H9 (cell line): ENCODE measurements around the gene GAP43. TPM values are rescaled to one million over a fixed set of nuclear protein-coding genes. Genes with fewer than 3 reads are reported as not detected.

Experiments
- DNase-seq: peaks from one replicate; pipeline ENCODE4 v3.0.0-alpha.2; 2017
- H2AFZ ChIP-seq: one replicate; pipeline ENCODE4 v1.6.1; 2013; ENCODE audit warnings: mild to moderate bottlenecking, low read length, control low read depth, moderate library complexity
- H2AK5ac ChIP-seq: 2 replicates; pipeline ENCODE4 v1.6.1; 2013; ENCODE audit warnings: low read length, control low read depth, mixed read lengths; ENCODE audit not compliant: insufficient read length
- H2BK120ac ChIP-seq: one replicate; pipeline ENCODE4 v1.6.1; 2013; ENCODE audit warnings: low read depth, mild to moderate bottlenecking, low read length, control low read depth, inconsistent platforms; ENCODE audit not compliant: poor library complexity, severe bottlenecking
- H2BK12ac ChIP-seq: 2 replicates; pipeline ENCODE4 v1.6.1; 2013; ENCODE audit warnings: low read length, control low read depth, mixed read lengths, low read depth; ENCODE audit not compliant: insufficient read length
- H2BK15ac ChIP-seq: 2 replicates; pipeline ENCODE4 v1.6.1; 2013; ENCODE audit warnings: low read depth, low read length, control low read depth
- H2BK20ac ChIP-seq: one replicate; pipeline ENCODE4 v1.6.1; 2013; ENCODE audit warnings: low read depth, mild to moderate bottlenecking, low read length, control low read depth, inconsistent platforms; ENCODE audit not compliant: poor library complexity, severe bottlenecking
- H2BK5ac ChIP-seq: 2 replicates; pipeline ENCODE4 v1.6.1; 2013; ENCODE audit warnings: low read length, control low read depth, mixed read lengths; ENCODE audit not compliant: insufficient read length
- H3K14ac ChIP-seq: 2 replicates; pipeline ENCODE4 v1.6.1; 2013; ENCODE audit warnings: low read length, control low read depth; ENCODE audit not compliant: insufficient read depth
- H3K18ac ChIP-seq: 2 replicates; pipeline ENCODE4 v1.6.1; 2013; ENCODE audit warnings: low read depth, mild to moderate bottlenecking, mixed read lengths, low read length, control low read depth; ENCODE audit not compliant: insufficient read length
- H3K23ac ChIP-seq: 2 replicates; pipeline ENCODE4 v1.6.1; 2013; ENCODE audit warnings: low read length, control low read depth, mixed read lengths, low read depth; ENCODE audit not compliant: insufficient read length
- H3K23me2 ChIP-seq: 2 replicates; pipeline ENCODE4 v1.6.1; 2013; ENCODE audit warnings: low read depth, mild to moderate bottlenecking, mixed read lengths, low read length, control low read depth; ENCODE audit not compliant: insufficient read length, poor library complexity, severe bottlenecking
- H3K27ac ChIP-seq: 2 replicates; pipeline ENCODE4 v1.5.1; 2013; ENCODE audit warnings: low read length, control low read depth, mixed read lengths, low read depth; ENCODE audit not compliant: insufficient read length
- H3K27me3 ChIP-seq: 2 replicates; pipeline ENCODE4 v1.6.1; 2013; ENCODE audit warnings: low read length, control low read depth, inconsistent platforms; ENCODE audit not compliant: insufficient read depth
- H3K4ac ChIP-seq: 2 replicates; pipeline ENCODE4 v1.6.1; 2013; ENCODE audit warnings: low read depth, mild to moderate bottlenecking, control low read depth, inconsistent platforms, low read length, moderate library complexity
- H3K4me1 ChIP-seq: 2 replicates; pipeline ENCODE4 v1.6.1; 2013; ENCODE audit warnings: low read length, control low read depth, inconsistent platforms; ENCODE audit not compliant: insufficient read depth
- H3K4me2 ChIP-seq: 2 replicates; pipeline ENCODE4 v1.6.1; 2013; ENCODE audit warnings: low read length, control low read depth, mixed read lengths; ENCODE audit not compliant: insufficient read length, insufficient read depth
- H3K56ac ChIP-seq: 2 replicates; pipeline ENCODE4 v1.6.1; 2013; ENCODE audit warnings: low read depth, mild to moderate bottlenecking, mixed read lengths, low read length, control low read depth; ENCODE audit not compliant: insufficient read length
- H3K79me1 ChIP-seq: 2 replicates; pipeline ENCODE4 v1.6.1; 2013; ENCODE audit warnings: low read depth, mild to moderate bottlenecking, moderate library complexity, low read length, control low read depth, inconsistent platforms; ENCODE audit not compliant: insufficient read depth, poor library complexity, severe bottlenecking
- H3K79me2 ChIP-seq: 2 replicates; pipeline ENCODE4 v1.6.1; 2013; ENCODE audit warnings: low read length, control low read depth, inconsistent platforms; ENCODE audit not compliant: insufficient read depth
- H3K9ac ChIP-seq: 2 replicates; pipeline ENCODE4 v1.6.1; 2013; ENCODE audit warnings: low read length, control low read depth, mixed read lengths; ENCODE audit not compliant: insufficient read length; ENCODE audit errors: extremely low read depth
- H3K9me3 ChIP-seq: one replicate; pipeline ENCODE4 v1.6.1; 2013; ENCODE audit warnings: low read depth, low read length, inconsistent platforms; ENCODE audit not compliant: control insufficient read depth
- H3T11ph ChIP-seq: one replicate; pipeline ENCODE4 v1.6.1; 2013; ENCODE audit warnings: mild to moderate bottlenecking, low read length, control low read depth, inconsistent platforms
- H4K20me1 ChIP-seq: one replicate; pipeline ENCODE4 v1.6.1; 2013; ENCODE audit not compliant: control insufficient read depth, insufficient read length, insufficient read depth
- H4K5ac ChIP-seq: 2 replicates; pipeline ENCODE4 v1.6.1; 2013; ENCODE audit warnings: low read depth, mild to moderate bottlenecking, mixed read lengths, low read length, control low read depth; ENCODE audit not compliant: insufficient read length
- H4K8ac ChIP-seq: replicated peaks from 2 replicates; pipeline ENCODE4 v1.6.1; 2013; ENCODE audit warnings: low read length, control low read depth, mixed read lengths, low read depth; ENCODE audit not compliant: insufficient read length
- H4K91ac ChIP-seq: 2 replicates; pipeline ENCODE4 v1.6.1; 2013; ENCODE audit warnings: low read depth, mild to moderate bottlenecking, moderate library complexity, mixed read lengths, low read length, control low read depth; ENCODE audit not compliant: insufficient read length
- H3K27ac Mint-ChIP-seq, 3 experiments: 2 replicates in 2 of 3; 3 replicates in 1 of 3; pipeline ENCODE4 v1.8.0; 2020 to 2021; ENCODE audit warnings: mixed read lengths in 3 of 3, mild to moderate bottlenecking in 1 of 3, moderate library complexity in 1 of 3
- H3K27me3 Mint-ChIP-seq: 2 replicates; pipeline ENCODE4 v1.8.0; 2021; ENCODE audit warnings: low read depth, mild to moderate bottlenecking, moderate library complexity, mixed read lengths
- H3K36me3 Mint-ChIP-seq, 3 experiments: 2 replicates in 2 of 3; 3 replicates in 1 of 3; pipeline ENCODE4 v1.8.0; 2020 to 2021; ENCODE audit warnings: low read depth in 3 of 3, mixed read lengths in 3 of 3; ENCODE audit not compliant: insufficient read depth in 1 of 3
- H3K4me1 Mint-ChIP-seq, 2 experiments: 2 replicates each; pipeline ENCODE4 v1.8.0; 2020; ENCODE audit warnings: mixed read lengths in 2 of 2
- H3K4me3 Mint-ChIP-seq, 2 experiments: 2 replicates in 1 of 2; 3 replicates in 1 of 2; pipeline ENCODE4 v1.8.0; 2020 to 2021; ENCODE audit warnings: mild to moderate bottlenecking in 2 of 2, mixed read lengths in 2 of 2, moderate library complexity in 1 of 2
- H3K9me3 Mint-ChIP-seq, 2 experiments: 2 replicates in 1 of 2; 3 replicates in 1 of 2; pipeline ENCODE4 v1.8.0; 2020; ENCODE audit warnings: mild to moderate bottlenecking in 2 of 2, mixed read lengths in 2 of 2, moderate library complexity in 1 of 2
- WGBS: extraction: QIAGEN DNeasy Blood & Tissue Kit; methylation state at CpG from one replicate; pipeline ENCODE4 v1.1.7; 2013; ENCODE audit warnings: missing lambda C conversion rate, low lambda C conversion rate, mixed read lengths; ENCODE audit not compliant: insufficient read length; ENCODE audit errors: extremely low coverage; 5-methylcytosine and 5-hydroxymethylcytosine counted together
- total RNA-seq: library from RNA; stranded (reverse); gene quantifications from 2 replicates; pipeline ENCODE4 v1.2.1, GENCODE V29; 2021
- TF ChIP-seq, protein P1 (sequence below): fragments of 200-600 bp; sonication (generic); conservative IDR thresholded peaks from 3 replicates; pipeline ENCODE4 v1.8.0; 2021; ENCODE audit warnings: antibody characterized with exemption, mild to moderate bottlenecking

The GAP43 gene
- total RNA-seq, 1 experiment from 2014 or later, result 12.8 TPM

DNA sequence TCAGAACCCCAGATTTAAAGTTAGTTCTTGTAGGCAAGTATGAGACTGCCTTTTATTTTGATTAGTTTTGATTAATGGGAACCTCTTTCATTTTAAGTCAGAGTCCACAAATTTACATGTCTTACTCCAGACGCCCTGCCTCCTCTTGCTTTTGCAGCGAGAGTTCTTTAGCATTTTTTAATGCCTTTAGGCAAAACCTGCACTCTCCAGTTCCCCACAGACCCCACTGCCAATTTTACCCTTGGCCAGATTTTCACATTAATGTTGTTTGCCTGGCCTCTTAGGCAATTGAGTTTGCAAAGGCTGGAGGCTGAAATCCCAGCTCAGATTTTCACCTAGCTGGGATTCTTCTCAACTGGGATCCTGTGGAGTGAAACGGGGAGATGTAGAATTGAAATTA is 85.8 kb downstream of the GAP43 start:
- Mint-ChIP-seq H3K36me3 (no peaks in the 10 kb centered on the region), H3K27ac (no peak overlapping the region), H3K9me3 (no peaks in the 10 kb centered on the region), H3K4me1 (peaks cover 15 to 25% of the 10 kb centered on the region in 2 experiments), H3K4me3 (no peak overlapping the region), H3K27me3 (no peaks in the 10 kb centered on the region)
- Histone ChIP-seq H3K79me1 (no peaks in the 10 kb centered on the region), H3K27me3 (no peaks in the 10 kb centered on the region), H3K9me3 (no peaks in the 10 kb centered on the region), H3K9ac (no peak overlapping the region), H3K18ac (no peak overlapping the region), H4K91ac (no peak overlapping the region), H3K4me1 (no peaks in the 10 kb centered on the region; the same call in none of the 2 replicates), H3K14ac (no peak overlapping the region), H2BK15ac (no peak overlapping the region), H2BK20ac (no peak overlapping the region), H3T11ph (no peak overlapping the region), H4K8ac (no peak overlapping the region), H2BK120ac (no peak overlapping the region), H2BK12ac (no peak overlapping the region), H4K5ac (no peak overlapping the region), H3K23me2 (no peaks in the 10 kb centered on the region), H3K56ac (no peak overlapping the region), H3K79me2 (no peaks in the 10 kb centered on the region), H3K23ac (no peak overlapping the region), H3K27ac (no peak overlapping the region), H2AFZ (no peak overlapping the region), H4K20me1 (no peaks in the 10 kb centered on the region), H3K4ac (no peak overlapping the region), H2AK5ac (no peak overlapping the region), H2BK5ac (no peak overlapping the region), H3K4me2 (no peak overlapping the region)
- TF ChIP-seq, protein P1, sequence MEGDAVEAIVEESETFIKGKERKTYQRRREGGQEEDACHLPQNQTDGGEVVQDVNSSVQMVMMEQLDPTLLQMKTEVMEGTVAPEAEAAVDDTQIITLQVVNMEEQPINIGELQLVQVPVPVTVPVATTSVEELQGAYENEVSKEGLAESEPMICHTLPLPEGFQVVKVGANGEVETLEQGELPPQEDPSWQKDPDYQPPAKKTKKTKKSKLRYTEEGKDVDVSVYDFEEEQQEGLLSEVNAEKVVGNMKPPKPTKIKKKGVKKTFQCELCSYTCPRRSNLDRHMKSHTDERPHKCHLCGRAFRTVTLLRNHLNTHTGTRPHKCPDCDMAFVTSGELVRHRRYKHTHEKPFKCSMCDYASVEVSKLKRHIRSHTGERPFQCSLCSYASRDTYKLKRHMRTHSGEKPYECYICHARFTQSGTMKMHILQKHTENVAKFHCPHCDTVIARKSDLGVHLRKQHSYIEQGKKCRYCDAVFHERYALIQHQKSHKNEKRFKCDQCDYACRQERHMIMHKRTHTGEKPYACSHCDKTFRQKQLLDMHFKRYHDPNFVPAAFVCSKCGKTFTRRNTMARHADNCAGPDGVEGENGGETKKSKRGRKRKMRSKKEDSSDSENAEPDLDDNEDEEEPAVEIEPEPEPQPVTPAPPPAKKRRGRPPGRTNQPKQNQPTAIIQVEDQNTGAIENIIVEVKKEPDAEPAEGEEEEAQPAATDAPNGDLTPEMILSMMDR, result no peak
- WGBS, result no CpG with 5 or more reads among the region's 3 CpGs
- DNase-seq, result no peak
